HepG2 (cell line): ENCODE data around the gene MS4A7. TPM values are rescaled to one million over a fixed set of nuclear protein-coding genes. Genes with fewer than 3 reads are reported as not detected.

Experiments used
- ATAC-seq: fragments of 200-7000 bp; cut with Tn5 transposase; 3 replicates; pipeline ENCODE4 v1.9.1; 2020; ENCODE audit warnings: mild to moderate bottlenecking, moderate library complexity
- BruUV-seq: library from RNA; stranded (reverse); fragments of 400-500 nt; replicated peaks from 2 replicates; lab custom pipeline; 2021; lab: Mats Ljungman, UMichigan
- CTCF ChIA-PET: fragments of 300-600 bp; formaldehyde crosslinking; extraction: SDS; loops from one replicate; lab custom pipeline; 2021; ENCODE audit warnings: low total read pairs, inconsistent platforms, low intra/inter-chr PET ratio; lab: Yijun Ruan, JAX
- POLR2A ChIA-PET: fragments of 350-600 bp; sonication (Branson Sonifier 250); formaldehyde crosslinking; loops from one replicate; lab custom pipeline; 2020; ENCODE audit warnings: antibody characterized with exemption, inconsistent platforms; lab: Yijun Ruan, JAX
- DNase-seq: peaks from one replicate; pipeline ENCODE4 v3.0.0-alpha.2; 2015; ENCODE audit warnings: low spot score
- FAIRE-seq: peaks from 3 replicates; lab custom pipeline; 2011; peaks lifted over from hg19 to GRCh38; lab: Jason Lieb, UNC
- H2AFZ ChIP-seq: one replicate; pipeline ENCODE4 v1.6.1; 2011; ENCODE audit warnings: low read length, inconsistent platforms
- H3K27ac ChIP-seq: fragments of 300-600 bp; 3 replicates; pipeline ENCODE4 v1.8.0; 2011; ENCODE audit warnings: mixed run types, mild to moderate bottlenecking, mixed read lengths, low read length, inconsistent platforms; ENCODE audit not compliant: insufficient read depth; ENCODE audit errors: extremely low read length
- H3K27me3 ChIP-seq, 2 experiments: fragments of 200-600 bp in 1 of 2; 2 replicates in 1 of 2; 3 replicates in 1 of 2; pipeline versions ENCODE4 v1.6.0 to v1.8.0; 2011; ENCODE audit warnings: low read length in 2 of 2, mild to moderate bottlenecking in 2 of 2, moderate library complexity in 2 of 2, inconsistent platforms in 1 of 2; ENCODE audit not compliant: insufficient read depth in 2 of 2, control insufficient read depth in 1 of 2
- H3K36me3 ChIP-seq, 2 experiments: fragments of 200-600 bp in 1 of 2; replicated peaks in 1 of 2; 2 replicates in 1 of 2; 3 replicates in 1 of 2; pipeline versions ENCODE4 v1.5.1 to v1.8.0; 2011; ENCODE audit warnings: low read length in 2 of 2, inconsistent platforms in 1 of 2; ENCODE audit not compliant: insufficient read depth in 2 of 2, control insufficient read depth in 1 of 2
- H3K4me1 ChIP-seq: 2 replicates; pipeline ENCODE4 v1.5.1; 2012; ENCODE audit warnings: low read length, inconsistent platforms; ENCODE audit not compliant: insufficient read depth
- H3K4me2 ChIP-seq: 2 replicates; pipeline ENCODE4 v1.6.0; 2011; ENCODE audit warnings: low read depth, low read length, inconsistent platforms
- H3K4me3 ChIP-seq, 3 experiments: fragments of 200-600 bp in 1 of 3; sonication (generic), shearing (Covaris generic) in 1 of 3; replicated peaks in 1 of 3; 2 replicates each; pipeline ENCODE4 v1.5.1; 2011 to 2016; ENCODE audit warnings: low read length in 3 of 3, inconsistent platforms in 2 of 3, low read depth in 2 of 3, mild to moderate bottlenecking in 2 of 3, control low read depth in 1 of 3, mixed read lengths in 1 of 3; ENCODE audit not compliant: insufficient read depth in 1 of 3
- H3K79me2 ChIP-seq: one replicate; pipeline ENCODE4 v1.6.1; 2011; ENCODE audit warnings: low read length, inconsistent platforms; ENCODE audit not compliant: insufficient read depth
- H3K9ac ChIP-seq: 2 replicates; pipeline ENCODE4 v1.6.0; 2011; ENCODE audit warnings: mild to moderate bottlenecking, low read depth, low read length, inconsistent platforms; ENCODE audit not compliant: insufficient read depth
- H3K9me3 ChIP-seq: 2 replicates; pipeline ENCODE4 v1.5.1; 2012; ENCODE audit warnings: mild to moderate bottlenecking, low read length
- H4K20me1 ChIP-seq: 2 replicates; pipeline ENCODE4 v1.6.0; 2011; ENCODE audit warnings: inconsistent platforms, mild to moderate bottlenecking, low read length, moderate library complexity; ENCODE audit not compliant: insufficient read depth
- BORCS8-MEF2B ChIP-seq: sonication (generic); formaldehyde crosslinking; IDR thresholded peaks from 2 replicates; pipeline ENCODE4 v1.8.0; 2022; ENCODE audit warnings: mild to moderate bottlenecking, missing genetic modification reagents
- FIP1L1 ChIP-seq: fragments of 200-400 bp; formaldehyde crosslinking; IDR thresholded peaks from 2 replicates; pipeline ENCODE4 v1.6.1; 2018; ENCODE audit warnings: low read depth, mild to moderate bottlenecking, low read length, moderate library complexity, borderline replicate concordance; ENCODE audit not compliant: insufficient read depth
- SMAD9 ChIP-seq: sonication (generic); formaldehyde crosslinking; IDR thresholded peaks from 2 replicates; pipeline ENCODE4 v1.5.1; 2020; ENCODE audit warnings: mild to moderate bottlenecking, missing genetic modification reagents
- WGBS: methylation state at CpG from one replicate; pipeline ENCODE4 v1.1.6; 2017; ENCODE audit warnings: low lambda C conversion rate; 5-methylcytosine and 5-hydroxymethylcytosine counted together
- in situ Hi-C: cut with HindIII; loops from 2 replicates; pipeline ENCODE4 v1.10.0; 2017; ENCODE audit warnings: low pct_unique_long_range_greater_than_20kb; ENCODE audit not compliant: extremely low pct_ligation_motif_present
- intact Hi-C: fragments of 100-400 bp; cut with micrococcal nuclease; formaldehyde crosslinking; loops from one replicate; pipeline ENCODE4 v1.10.0; 2022; ENCODE audit not compliant: unreplicated experiment
- polyA plus RNA-seq, 8 experiments: library from polyadenylated mRNA; depleted of rRNA in 3 of 8; stranded (reverse) in 7 of 8; unstranded in 1 of 8; fragments of >200 nt; fragmentation: Illumina TruSeq in 4 of 8; extraction: Trizol in 4 of 8; gene quantifications; 2 replicates each; pipeline versions ENCODE4 v1.2.1 to v1.2.3, GENCODE V29; 2011 to 2016; ENCODE audit warnings: low read depth in 4 of 8, missing spikeins in 1 of 8, mixed read lengths in 1 of 8; ENCODE audit not compliant: insufficient read depth in 1 of 8
- total RNA-seq, 5 experiments: library from RNA; depleted of rRNA; stranded (reverse); fragments of >200 nt; fragmentation: Illumina TruSeq; extraction: Trizol; gene quantifications; 2 replicates each; pipeline ENCODE4 v1.2.3, GENCODE V29; 2016; ENCODE audit warnings: low read depth in 1 of 5
- TF ChIP-seq, protein P1 (sequence below): IDR thresholded peaks from 2 replicates; pipeline ENCODE4 v1.6.1; 2016; ENCODE audit warnings: low read depth, missing genetic modification reagents, missing compliant biosample characterization
- TF ChIP-seq, protein P2 (sequence below): sonication (generic); formaldehyde crosslinking; IDR thresholded peaks from 2 replicates; pipeline ENCODE4 v1.4.0; 2020; ENCODE audit warnings: missing genetic modification reagents

Gene MS4A7
- total and polyA plus RNA-seq, 2 of the 13 experiments (the other 11 are each of a cell fraction or from before 2014, with no cell fraction given): not detected

DNA sequence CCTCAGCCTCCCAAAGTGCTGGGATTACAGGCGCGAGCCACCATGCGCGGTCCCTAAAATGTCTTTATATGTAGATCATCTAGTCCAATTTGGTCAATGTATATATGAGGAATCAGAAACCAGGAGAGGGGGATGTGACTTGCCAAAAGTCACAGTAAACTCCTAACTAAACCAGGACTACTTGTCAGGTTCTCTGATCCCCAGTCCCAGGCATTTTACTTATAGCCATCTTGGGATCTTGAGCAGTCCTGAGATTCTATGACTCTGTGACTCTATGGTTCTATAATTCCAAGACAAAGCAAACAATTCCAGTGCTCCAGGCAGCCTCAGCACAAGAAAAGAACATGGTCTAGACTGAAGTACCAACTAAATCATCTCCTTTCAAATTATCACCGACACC, 50.9 kb downstream of the MS4A7 start, which contains the start of gene MS4A5:
Gene MS4A5, plus strand, starts transcription at position 301 of the 400 bp plus-strand sequence. CDS start 103 bp downstream, outside the sequence.
- H3K4me2 ChIP-seq: no peak within 1 kb of the TSS
- ChIA-PET POLR2A (no interaction called here), CTCF (no interaction called here)
- WGBS: 84% methylated on average over 5 of the region's 5 CpGs
- no peaks in the 10 kb centered on the region for H3K9me3 ChIP-seq
- no TSS peak for BruUV-seq
- H3K4me3 ChIP-seq: no peak within 1 kb of the TSS
- no peaks in the 10 kb centered on the region for H4K20me1 ChIP-seq
- ATAC-seq: no peak
- in situ Hi-C loops (no loop called here), intact Hi-C loops (no loop called here)
- no peak within 1 kb of the TSS for H3K27ac ChIP-seq
- FAIRE-seq: no peak
- no peak within 1 kb of the TSS for H2AFZ ChIP-seq
- DNase-seq: no peak
- H3K4me1 ChIP-seq: no peaks in the 10 kb centered on the region
- no peak for TF ChIP-seq FIP1L1
- no peak for TF ChIP-seq SMAD9 (CRISPR knock-in tag)
- TF ChIP-seq, protein P1, sequence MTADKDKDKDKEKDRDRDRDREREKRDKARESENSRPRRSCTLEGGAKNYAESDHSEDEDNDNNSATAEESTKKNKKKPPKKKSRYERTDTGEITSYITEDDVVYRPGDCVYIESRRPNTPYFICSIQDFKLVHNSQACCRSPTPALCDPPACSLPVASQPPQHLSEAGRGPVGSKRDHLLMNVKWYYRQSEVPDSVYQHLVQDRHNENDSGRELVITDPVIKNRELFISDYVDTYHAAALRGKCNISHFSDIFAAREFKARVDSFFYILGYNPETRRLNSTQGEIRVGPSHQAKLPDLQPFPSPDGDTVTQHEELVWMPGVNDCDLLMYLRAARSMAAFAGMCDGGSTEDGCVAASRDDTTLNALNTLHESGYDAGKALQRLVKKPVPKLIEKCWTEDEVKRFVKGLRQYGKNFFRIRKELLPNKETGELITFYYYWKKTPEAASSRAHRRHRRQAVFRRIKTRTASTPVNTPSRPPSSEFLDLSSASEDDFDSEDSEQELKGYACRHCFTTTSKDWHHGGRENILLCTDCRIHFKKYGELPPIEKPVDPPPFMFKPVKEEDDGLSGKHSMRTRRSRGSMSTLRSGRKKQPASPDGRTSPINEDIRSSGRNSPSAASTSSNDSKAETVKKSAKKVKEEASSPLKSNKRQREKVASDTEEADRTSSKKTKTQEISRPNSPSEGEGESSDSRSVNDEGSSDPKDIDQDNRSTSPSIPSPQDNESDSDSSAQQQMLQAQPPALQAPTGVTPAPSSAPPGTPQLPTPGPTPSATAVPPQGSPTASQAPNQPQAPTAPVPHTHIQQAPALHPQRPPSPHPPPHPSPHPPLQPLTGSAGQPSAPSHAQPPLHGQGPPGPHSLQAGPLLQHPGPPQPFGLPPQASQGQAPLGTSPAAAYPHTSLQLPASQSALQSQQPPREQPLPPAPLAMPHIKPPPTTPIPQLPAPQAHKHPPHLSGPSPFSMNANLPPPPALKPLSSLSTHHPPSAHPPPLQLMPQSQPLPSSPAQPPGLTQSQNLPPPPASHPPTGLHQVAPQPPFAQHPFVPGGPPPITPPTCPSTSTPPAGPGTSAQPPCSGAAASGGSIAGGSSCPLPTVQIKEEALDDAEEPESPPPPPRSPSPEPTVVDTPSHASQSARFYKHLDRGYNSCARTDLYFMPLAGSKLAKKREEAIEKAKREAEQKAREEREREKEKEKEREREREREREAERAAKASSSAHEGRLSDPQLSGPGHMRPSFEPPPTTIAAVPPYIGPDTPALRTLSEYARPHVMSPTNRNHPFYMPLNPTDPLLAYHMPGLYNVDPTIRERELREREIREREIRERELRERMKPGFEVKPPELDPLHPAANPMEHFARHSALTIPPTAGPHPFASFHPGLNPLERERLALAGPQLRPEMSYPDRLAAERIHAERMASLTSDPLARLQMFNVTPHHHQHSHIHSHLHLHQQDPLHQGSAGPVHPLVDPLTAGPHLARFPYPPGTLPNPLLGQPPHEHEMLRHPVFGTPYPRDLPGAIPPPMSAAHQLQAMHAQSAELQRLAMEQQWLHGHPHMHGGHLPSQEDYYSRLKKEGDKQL: no peak
- no peak for TF ChIP-seq BORCS8-MEF2B
- TF ChIP-seq, protein P2, sequence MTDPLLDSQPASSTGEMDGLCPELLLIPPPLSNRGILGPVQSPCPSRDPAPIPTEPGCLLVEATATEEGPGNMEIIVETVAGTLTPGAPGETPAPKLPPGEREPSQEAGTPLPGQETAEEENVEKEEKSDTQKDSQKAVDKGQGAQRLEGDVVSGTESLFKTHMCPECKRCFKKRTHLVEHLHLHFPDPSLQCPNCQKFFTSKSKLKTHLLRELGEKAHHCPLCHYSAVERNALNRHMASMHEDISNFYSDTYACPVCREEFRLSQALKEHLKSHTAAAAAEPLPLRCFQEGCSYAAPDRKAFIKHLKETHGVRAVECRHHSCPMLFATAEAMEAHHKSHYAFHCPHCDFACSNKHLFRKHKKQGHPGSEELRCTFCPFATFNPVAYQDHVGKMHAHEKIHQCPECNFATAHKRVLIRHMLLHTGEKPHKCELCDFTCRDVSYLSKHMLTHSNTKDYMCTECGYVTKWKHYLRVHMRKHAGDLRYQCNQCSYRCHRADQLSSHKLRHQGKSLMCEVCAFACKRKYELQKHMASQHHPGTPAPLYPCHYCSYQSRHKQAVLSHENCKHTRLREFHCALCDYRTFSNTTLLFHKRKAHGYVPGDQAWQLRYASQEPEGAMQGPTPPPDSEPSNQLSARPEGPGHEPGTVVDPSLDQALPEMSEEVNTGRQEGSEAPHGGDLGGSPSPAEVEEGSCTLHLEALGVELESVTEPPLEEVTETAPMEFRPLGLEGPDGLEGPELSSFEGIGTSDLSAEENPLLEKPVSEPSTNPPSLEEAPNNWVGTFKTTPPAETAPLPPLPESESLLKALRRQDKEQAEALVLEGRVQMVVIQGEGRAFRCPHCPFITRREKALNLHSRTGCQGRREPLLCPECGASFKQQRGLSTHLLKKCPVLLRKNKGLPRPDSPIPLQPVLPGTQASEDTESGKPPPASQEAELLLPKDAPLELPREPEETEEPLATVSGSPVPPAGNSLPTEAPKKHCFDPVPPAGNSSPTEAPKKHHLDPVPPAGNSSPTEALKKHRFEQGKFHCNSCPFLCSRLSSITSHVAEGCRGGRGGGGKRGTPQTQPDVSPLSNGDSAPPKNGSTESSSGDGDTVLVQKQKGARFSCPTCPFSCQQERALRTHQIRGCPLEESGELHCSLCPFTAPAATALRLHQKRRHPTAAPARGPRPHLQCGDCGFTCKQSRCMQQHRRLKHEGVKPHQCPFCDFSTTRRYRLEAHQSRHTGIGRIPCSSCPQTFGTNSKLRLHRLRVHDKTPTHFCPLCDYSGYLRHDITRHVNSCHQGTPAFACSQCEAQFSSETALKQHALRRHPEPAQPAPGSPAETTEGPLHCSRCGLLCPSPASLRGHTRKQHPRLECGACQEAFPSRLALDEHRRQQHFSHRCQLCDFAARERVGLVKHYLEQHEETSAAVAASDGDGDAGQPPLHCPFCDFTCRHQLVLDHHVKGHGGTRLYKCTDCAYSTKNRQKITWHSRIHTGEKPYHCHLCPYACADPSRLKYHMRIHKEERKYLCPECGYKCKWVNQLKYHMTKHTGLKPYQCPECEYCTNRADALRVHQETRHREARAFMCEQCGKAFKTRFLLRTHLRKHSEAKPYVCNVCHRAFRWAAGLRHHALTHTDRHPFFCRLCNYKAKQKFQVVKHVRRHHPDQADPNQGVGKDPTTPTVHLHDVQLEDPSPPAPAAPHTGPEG (CRISPR knock-in tag): no peak
- H3K79me2 ChIP-seq: no peaks in the 10 kb centered on the region
- H3K27me3 ChIP-seq: no peaks in the 10 kb centered on the region
- no peak within 1 kb of the TSS for H3K9ac ChIP-seq
- no peaks in the 10 kb centered on the region for H3K36me3 ChIP-seq
